Fibroblast of skin of scalp (primary cell): ENCODE measurements around the gene VPS35.
A peak's percentile ranks its signal among the peaks of the same experiment; 100 is the strongest.
"Not testable (repeated sequence)": the region's sequence is repeated elsewhere in the genome, so short reads cannot be mapped to it uniquely, and the experiment has no call there.

Source experiments
- DNase-seq: peaks from one replicate; pipeline ENCODE4 v3.0.0-alpha.2; 2013

Gene VPS35

GRCh38 chr16:46712911-46713310, 23.9 kb upstream of the VPS35 start:
- no peak for DNase-seq

- DNase-seq: no peak
Measured at GRCh38 chr16:46711106-46712058, 22.4 kb upstream of the VPS35 start.

GRCh38 chr16:46709469-46710005, 20.6 kb upstream of the VPS35 start:
- no peak for DNase-seq

- no peak for DNase-seq
Measured at GRCh38 chr16:46706642-46707041, 17.7 kb upstream of the VPS35 start.

- no peak for DNase-seq
Measured at GRCh38 chr16:46702030-46702429, 13.1 kb upstream of the VPS35 start.

GRCh38 chr16:46701615-46702014, 12.6 kb upstream of the VPS35 start:
- DNase-seq: no peak

GRCh38 chr16:46700048-46700447, 11.1 kb upstream of the VPS35 start:
- DNase-seq: no peak

- DNase-seq: no peak
Measured at GRCh38 chr16:46696957-46697356, 8.0 kb upstream of the VPS35 start.

GRCh38 chr16:46695937-46696336, 7.0 kb upstream of the VPS35 start:
- DNase-seq: no peak

- DNase-seq: no peak
Measured at GRCh38 chr16:46693598-46693997, 4.6 kb upstream of the VPS35 start.

GRCh38 chr16:46691726-46692125, 2.7 kb upstream of the VPS35 start:
- DNase-seq: no peak

- DNase-seq: no peak
Measured at GRCh38 chr16:46690281-46691178, 1.6 kb upstream of the VPS35 start.

GRCh38 chr16:46689365-46690280, 645 bp upstream of the VPS35 start, which contains the start of gene ORC6:
Gene ORC6, plus strand, starts transcription at chr16:46689659. Its CDS starts 47 bp downstream, at chr16:46689706.
- DNase-seq: peak; percentile 97

GRCh38 chr16:46688101-46688653, 801 bp downstream of the VPS35 start:
- DNase-seq: peak; percentile 23

GRCh38 chr16:46687486-46687885, 1.5 kb downstream of the VPS35 start:
- DNase-seq: no peak

- DNase-seq: no peak
Measured at GRCh38 chr16:46686815-46687473, 2.0 kb downstream of the VPS35 start.

- not testable (repeated sequence) for DNase-seq
Measured at GRCh38 chr16:46681867-46682266, 7.1 kb downstream of the VPS35 start.

- not testable (repeated sequence) for DNase-seq
Measured at GRCh38 chr16:46677943-46678342, 11.0 kb downstream of the VPS35 start.

GRCh38 chr16:46673320-46674013, 15.5 kb downstream of the VPS35 start:
- peak; percentile 55 for DNase-seq

- no peak for DNase-seq
Measured at GRCh38 chr16:46662123-46662522, 26.9 kb downstream of the VPS35 start.
